HEK293 (cell line): ENCODE measurements around the gene SHC3.

Experiments
- CTCF ChIP-seq: fragments of 450-650 bp; formaldehyde crosslinking; IDR thresholded peaks from 2 replicates; pipeline ENCODE4 v1.5.1; 2016; ENCODE audit warnings: missing biosample characterization, missing genetic modification characterization
- ZNF473 ChIP-seq: fragments of 450-650 bp; formaldehyde crosslinking; IDR thresholded peaks from 2 replicates; pipeline ENCODE4 v1.5.1; 2017; ENCODE audit warnings: missing biosample characterization, missing genetic modification characterization
- ZNF639 ChIP-seq: fragments of 450-650 bp; formaldehyde crosslinking; IDR thresholded peaks from 2 replicates; pipeline ENCODE4 v1.5.1; 2016; ENCODE audit warnings: missing biosample characterization, missing genetic modification characterization
- ZNF654 ChIP-seq: fragments of 450-650 bp; formaldehyde crosslinking; IDR thresholded peaks from 2 replicates; pipeline ENCODE4 v1.5.1; 2016; ENCODE audit warnings: low read depth, missing biosample characterization, missing genetic modification characterization
- ZNF660 ChIP-seq: fragments of 450-650 bp; IDR thresholded peaks from 2 replicates; pipeline ENCODE4 v1.5.1; 2018; ENCODE audit warnings: missing biosample characterization, mild to moderate bottlenecking, missing genetic modification characterization
- TF ChIP-seq, protein P1 (sequence below): fragments of 450-650 bp; formaldehyde crosslinking; IDR thresholded peaks from 2 replicates; pipeline ENCODE4 v1.5.1; 2016; ENCODE audit warnings: missing biosample characterization, missing genetic modification characterization

GRCh38 chr9:89168901-89169813 lies 9.5 kb downstream of the SHC3 start:
- no peak for TF ChIP-seq CTCF (tag by site-specific recombination)
- TF ChIP-seq, protein P1, sequence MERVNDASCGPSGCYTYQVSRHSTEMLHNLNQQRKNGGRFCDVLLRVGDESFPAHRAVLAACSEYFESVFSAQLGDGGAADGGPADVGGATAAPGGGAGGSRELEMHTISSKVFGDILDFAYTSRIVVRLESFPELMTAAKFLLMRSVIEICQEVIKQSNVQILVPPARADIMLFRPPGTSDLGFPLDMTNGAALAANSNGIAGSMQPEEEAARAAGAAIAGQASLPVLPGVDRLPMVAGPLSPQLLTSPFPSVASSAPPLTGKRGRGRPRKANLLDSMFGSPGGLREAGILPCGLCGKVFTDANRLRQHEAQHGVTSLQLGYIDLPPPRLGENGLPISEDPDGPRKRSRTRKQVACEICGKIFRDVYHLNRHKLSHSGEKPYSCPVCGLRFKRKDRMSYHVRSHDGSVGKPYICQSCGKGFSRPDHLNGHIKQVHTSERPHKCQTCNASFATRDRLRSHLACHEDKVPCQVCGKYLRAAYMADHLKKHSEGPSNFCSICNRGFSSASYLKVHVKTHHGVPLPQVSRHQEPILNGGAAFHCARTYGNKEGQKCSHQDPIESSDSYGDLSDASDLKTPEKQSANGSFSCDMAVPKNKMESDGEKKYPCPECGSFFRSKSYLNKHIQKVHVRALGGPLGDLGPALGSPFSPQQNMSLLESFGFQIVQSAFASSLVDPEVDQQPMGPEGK (tag by site-specific recombination): no peak
- no peak for TF ChIP-seq ZNF660 (tag by site-specific recombination)
- TF ChIP-seq ZNF473 (tag by site-specific recombination): no peak
- no peak for TF ChIP-seq ZNF639 (tag by site-specific recombination)
- TF ChIP-seq ZNF654 (tag by site-specific recombination): no peak
